Neural progenitor cell (in vitro differentiated cells): Measurements from ENCODE around the gene NUAK2. TPM values are rescaled to one million over a fixed set of nuclear protein-coding genes. Genes with fewer than 3 reads are reported as not detected.

Experiments used
- DNase-seq: peaks from one replicate; pipeline ENCODE4 v3.0.0-alpha.2; 2016; ENCODE audit warnings: low spot score
- H2AFZ ChIP-seq: fragments of 200-600 bp; sonication (generic); replicated peaks from 2 replicates; pipeline ENCODE4 v1.6.1; 2016; ENCODE audit warnings: antibody characterized with exemption
- H3F3A ChIP-seq: fragments of 200-600 bp; sonication (generic); 2 replicates; pipeline ENCODE4 v1.6.1; 2016; ENCODE audit warnings: antibody characterized with exemption, low read depth
- H3K27ac ChIP-seq: fragments of 200-600 bp; sonication (generic); 2 replicates; pipeline ENCODE4 v1.5.1; 2016; ENCODE audit warnings: mild to moderate bottlenecking
- H3K27me3 ChIP-seq: fragments of 200-600 bp; sonication (generic); 2 replicates; pipeline ENCODE4 v1.6.1; 2016; ENCODE audit warnings: mild to moderate bottlenecking, moderate library complexity
- H3K36me3 ChIP-seq: fragments of 200-600 bp; sonication (generic); 2 replicates; pipeline ENCODE4 v1.5.1; 2016
- H3K4me1 ChIP-seq: fragments of 200-600 bp; sonication (generic); 2 replicates; pipeline ENCODE4 v1.6.1; 2016; ENCODE audit warnings: mixed run types
- H3K4me2 ChIP-seq: fragments of 200-600 bp; sonication (generic); 2 replicates; pipeline ENCODE4 v1.6.1; 2016
- H3K4me3 ChIP-seq: fragments of 200-600 bp; sonication (generic); 2 replicates; pipeline ENCODE4 v1.5.1; 2016
- H3K79me2 ChIP-seq: fragments of 200-600 bp; sonication (generic); 2 replicates; pipeline ENCODE4 v1.6.1; 2016; ENCODE audit warnings: low read depth
- H3K9ac ChIP-seq: fragments of 200-600 bp; sonication (generic); 2 replicates; pipeline ENCODE4 v1.6.1; 2016
- H3K9me3 ChIP-seq: fragments of 200-600 bp; sonication (generic); 2 replicates; pipeline ENCODE4 v1.5.1; 2016; ENCODE audit warnings: low read depth
- H4K20me1 ChIP-seq: fragments of 200-600 bp; sonication (generic); 2 replicates; pipeline ENCODE4 v1.6.1; 2016; ENCODE audit warnings: low read depth
- H3K27ac Mint-ChIP-seq: 3 replicates; pipeline ENCODE4 v1.8.0; 2021; ENCODE audit warnings: mixed read lengths
- H3K27me3 Mint-ChIP-seq: 2 replicates; pipeline ENCODE4 v1.8.0; 2022; ENCODE audit warnings: low read depth, mild to moderate bottlenecking, inconsistent platforms, moderate library complexity, mixed read lengths; ENCODE audit not compliant: insufficient read depth
- H3K36me3 Mint-ChIP-seq: 3 replicates; pipeline ENCODE4 v1.8.0; 2021; ENCODE audit warnings: mixed read lengths
- H3K4me1 Mint-ChIP-seq: 3 replicates; pipeline ENCODE4 v1.8.0; 2021; ENCODE audit warnings: mixed read lengths
- H3K4me3 Mint-ChIP-seq: 3 replicates; pipeline ENCODE4 v1.8.0; 2021; ENCODE audit warnings: mild to moderate bottlenecking, moderate library complexity, mixed read lengths
- H3K9me3 Mint-ChIP-seq: 3 replicates; pipeline ENCODE4 v1.8.0; 2020; ENCODE audit warnings: mixed read lengths
- CTCF ChIP-seq: fragments of 200-600 bp; sonication (generic); IDR thresholded peaks from 2 replicates; pipeline ENCODE4 v1.5.1; 2017; ENCODE audit warnings: antibody characterized with exemption, mild to moderate bottlenecking
- EZH2 ChIP-seq: fragments of 200-600 bp; sonication (generic); IDR thresholded peaks from 2 replicates; pipeline ENCODE4 v1.6.1; 2017; ENCODE audit warnings: antibody characterized with exemption, mild to moderate bottlenecking, moderate library complexity
- EZH2phosphoT487 ChIP-seq: fragments of 200-600 bp; sonication (generic); IDR thresholded peaks from 2 replicates; pipeline ENCODE4 v1.6.1; 2017; ENCODE audit warnings: antibody characterized with exemption
- total RNA-seq: library from RNA; depleted of rRNA; stranded (reverse); fragments of >200 nt; gene quantifications from 2 replicates; pipeline ENCODE4 v1.2.3, GENCODE V29; 2015; ENCODE audit warnings: low replicate concordance

The NUAK2 gene
- total RNA-seq, 1 donor from 2014 or later, result 29.4 TPM

DNA sequence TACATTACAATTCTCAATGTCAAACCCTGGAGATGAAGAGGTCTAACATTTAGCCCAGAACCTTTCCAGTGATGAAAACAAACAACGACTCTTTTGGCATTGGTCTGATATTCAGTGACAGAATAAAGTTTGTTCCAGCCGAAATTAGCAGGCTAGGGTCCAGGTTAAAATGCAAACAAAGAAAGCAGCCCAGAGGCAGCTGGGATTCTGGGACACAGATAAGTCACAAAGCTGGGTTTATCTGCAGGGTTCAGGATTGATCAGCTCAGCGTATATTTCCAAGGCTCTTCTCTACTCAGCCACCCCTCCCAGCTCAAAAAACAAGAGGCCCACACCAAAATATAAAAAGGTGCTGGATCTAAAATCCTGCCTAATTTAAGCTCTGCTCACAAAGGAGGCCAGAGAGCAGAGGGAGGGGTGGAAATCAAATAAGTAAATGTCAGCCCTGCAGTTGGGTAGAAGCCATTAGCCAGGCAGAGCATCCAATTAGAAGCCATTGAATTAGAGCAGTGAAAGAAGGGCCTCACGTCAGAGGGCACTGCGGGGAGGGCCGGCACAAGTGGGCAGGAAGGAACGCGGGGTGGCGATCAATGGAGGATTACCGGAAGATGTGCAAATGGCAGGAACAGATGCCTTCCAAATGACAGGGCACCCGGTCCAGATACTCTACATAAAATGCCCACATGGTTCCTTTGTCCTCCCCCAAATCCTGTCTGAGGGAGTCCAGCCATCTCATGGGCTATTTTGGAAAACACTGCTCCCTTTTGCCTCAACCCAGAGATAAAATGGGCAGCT lies 38.4 kb upstream of the NUAK2 start:
- peaks cover 61% of the 10 kb centered on the region for H3K4me1 ChIP-seq
- H3K36me3 ChIP-seq, result no peaks in the 10 kb centered on the region
- no peak overlapping the region for H3K4me3 ChIP-seq
- no peaks in the 10 kb centered on the region for H3K9me3 Mint-ChIP-seq
- H3K27ac ChIP-seq, result peak overlapping the region; percentile 27
- H3K9ac ChIP-seq, result no peak overlapping the region
- H3K9me3 ChIP-seq, result no peaks in the 10 kb centered on the region
- H3K4me2 ChIP-seq, result peak overlapping the region; percentile 49
- DNase-seq, result peak; percentile 85
- peaks cover 61% of the 10 kb centered on the region for H3K4me1 Mint-ChIP-seq
- H3K27me3 Mint-ChIP-seq, result peaks cover 6% of the 10 kb centered on the region
- peak overlapping the region; percentile 59 for H3K4me3 Mint-ChIP-seq
- H4K20me1 ChIP-seq, result no peaks in the 10 kb centered on the region
- no peaks in the 10 kb centered on the region for H3K36me3 Mint-ChIP-seq
- TF ChIP-seq EZH2phosphoT487 (no peak), EZH2 (no peak), CTCF (no peak)
- peak overlapping the region; percentile 93 for H3K27ac Mint-ChIP-seq
- peaks cover 58% of the 10 kb centered on the region for H3F3A ChIP-seq
- H3K27me3 ChIP-seq, result no peaks in the 10 kb centered on the region
- no peaks in the 10 kb centered on the region for H3K79me2 ChIP-seq
- H2AFZ ChIP-seq, result no peak overlapping the region

GRCh38 chr1:205358579-205358978 lies 37.0 kb upstream of the NUAK2 start:
- Histone ChIP-seq H4K20me1 (no peaks in the 10 kb centered on the region), H3K9me3 (no peaks in the 10 kb centered on the region), H3K79me2 (no peaks in the 10 kb centered on the region), H3K27ac (no peak overlapping the region), H2AFZ (no peak overlapping the region), H3K4me1 (peaks cover 70% of the 10 kb centered on the region), H3K4me2 (no peak overlapping the region), H3F3A (peaks cover 65% of the 10 kb centered on the region), H3K9ac (no peak overlapping the region), H3K36me3 (no peaks in the 10 kb centered on the region), H3K4me3 (no peak overlapping the region), H3K27me3 (no peaks in the 10 kb centered on the region)
- no peaks in the 10 kb centered on the region for H3K9me3 Mint-ChIP-seq
- no peak overlapping the region for H3K4me3 Mint-ChIP-seq
- no peaks in the 10 kb centered on the region for H3K36me3 Mint-ChIP-seq
- peaks cover 6% of the 10 kb centered on the region for H3K27me3 Mint-ChIP-seq
- TF ChIP-seq EZH2phosphoT487, result no peak
- no peak for TF ChIP-seq CTCF
- no peak for TF ChIP-seq EZH2
- H3K4me1 Mint-ChIP-seq, result peaks cover 73% of the 10 kb centered on the region
- DNase-seq, result no peak
- peak overlapping the region; percentile 83 for H3K27ac Mint-ChIP-seq

- H3K4me3 ChIP-seq, result no peak overlapping the region
- Mint-ChIP-seq H3K27me3 (peaks cover 8% of the 10 kb centered on the region), H3K4me3 (peak overlapping the region; percentile 10), H3K4me1 (peaks cover 80% of the 10 kb centered on the region), H3K27ac (peak overlapping the region; percentile 86), H3K9me3 (no peaks in the 10 kb centered on the region), H3K36me3 (no peaks in the 10 kb centered on the region)
- peak overlapping the region; percentile 57 for H3K27ac ChIP-seq
- no peaks in the 10 kb centered on the region for H3K27me3 ChIP-seq
- no peaks in the 10 kb centered on the region for H3K9me3 ChIP-seq
- no peaks in the 10 kb centered on the region for H4K20me1 ChIP-seq
- H3F3A ChIP-seq, result peaks cover 73% of the 10 kb centered on the region
- H3K9ac ChIP-seq, result no peak overlapping the region
- H3K4me1 ChIP-seq, result peaks cover 79% of the 10 kb centered on the region
- H2AFZ ChIP-seq, result no peak overlapping the region
- DNase-seq, result no peak
- TF ChIP-seq CTCF (no peak), EZH2 (no peak), EZH2phosphoT487 (no peak)
- peak overlapping the region; percentile 83 for H3K4me2 ChIP-seq
- no peaks in the 10 kb centered on the region for H3K36me3 ChIP-seq
- H3K79me2 ChIP-seq, result no peaks in the 10 kb centered on the region
Observed at GRCh38 chr1:205357567-205357966, 36.0 kb upstream of the NUAK2 start.
